Endothelial cell (in vitro differentiated cells): ENCODE measurements around the gene RGN. TPM values are rescaled to one million over a fixed set of nuclear protein-coding genes. Genes with fewer than 3 reads are reported as not detected.
A peak's percentile ranks its signal among the peaks of the same experiment; 100 is the strongest.

ENCODE experiments used
- DNase-seq: peaks from one replicate; pipeline ENCODE4 v3.0.0; 2021; ENCODE audit warnings: low spot score
- H3K27ac Mint-ChIP-seq: one replicate; pipeline ENCODE4 v1.8.0; 2021; ENCODE audit warnings: mixed read lengths, inconsistent platforms; ENCODE audit not compliant: unreplicated experiment
- H3K27me3 Mint-ChIP-seq: one replicate; pipeline ENCODE4 v1.8.0; 2021; ENCODE audit warnings: mild to moderate bottlenecking, moderate library complexity, mixed read lengths, inconsistent platforms; ENCODE audit not compliant: unreplicated experiment
- H3K36me3 Mint-ChIP-seq: one replicate; pipeline ENCODE4 v1.8.0; 2021; ENCODE audit warnings: mild to moderate bottlenecking, low read depth, mixed read lengths, inconsistent platforms; ENCODE audit not compliant: unreplicated experiment
- H3K4me1 Mint-ChIP-seq: one replicate; pipeline ENCODE4 v1.8.0; 2021; ENCODE audit warnings: mild to moderate bottlenecking, mixed read lengths, inconsistent platforms; ENCODE audit not compliant: unreplicated experiment
- H3K4me3 Mint-ChIP-seq: one replicate; pipeline ENCODE4 v1.8.0; 2021; ENCODE audit warnings: mild to moderate bottlenecking, mixed read lengths, inconsistent platforms; ENCODE audit not compliant: unreplicated experiment
- H3K9me3 Mint-ChIP-seq: one replicate; pipeline ENCODE4 v1.8.0; 2021; ENCODE audit warnings: mixed read lengths, inconsistent platforms; ENCODE audit not compliant: unreplicated experiment
- CTCF ChIP-seq: fragments of 200-600 bp; sonication (generic); IDR thresholded peaks from one replicate; pipeline ENCODE4 v1.5.0; 2021; ENCODE audit warnings: antibody characterized with exemption; ENCODE audit not compliant: unreplicated experiment
- total RNA-seq: library from RNA; stranded (reverse); fragmentation: NEBNext Ultra II Directional; extraction: Animal tissue kit (Norgen Biotek cat#: 25700); gene quantifications from one replicate; pipeline ENCODE4 v1.2.1, GENCODE V29; 2021; ENCODE audit not compliant: unreplicated experiment

The RGN gene
- total RNA-seq, 1 donor from 2014 or later = 0.54 TPM

GRCh38 chrX:47080215-47080914 is 2.1 kb downstream of the RGN start:
- H3K4me3 Mint-ChIP-seq = no peak overlapping the region
- TF ChIP-seq CTCF = no peak
- H3K27ac Mint-ChIP-seq = no peak overlapping the region
- no peak for DNase-seq
- H3K36me3 Mint-ChIP-seq = no peaks in the 10 kb centered on the region
- no peaks in the 10 kb centered on the region for H3K9me3 Mint-ChIP-seq
- peaks cover 6% of the 10 kb centered on the region for H3K4me1 Mint-ChIP-seq
- H3K27me3 Mint-ChIP-seq = no peaks in the 10 kb centered on the region

GRCh38 chrX:47080915-47081236 is 2.6 kb downstream of the RGN start:
- no peak for TF ChIP-seq CTCF
- no peaks in the 10 kb centered on the region for H3K27me3 Mint-ChIP-seq
- no peaks in the 10 kb centered on the region for H3K9me3 Mint-ChIP-seq
- H3K27ac Mint-ChIP-seq = no peak overlapping the region
- no peak overlapping the region for H3K4me3 Mint-ChIP-seq
- no peaks in the 10 kb centered on the region for H3K36me3 Mint-ChIP-seq
- DNase-seq = no peak
- peaks cover 6% of the 10 kb centered on the region for H3K4me1 Mint-ChIP-seq

- no peak overlapping the region for H3K27ac Mint-ChIP-seq
- H3K4me1 Mint-ChIP-seq = peaks cover 4% of the 10 kb centered on the region
- no peaks in the 10 kb centered on the region for H3K27me3 Mint-ChIP-seq
- H3K9me3 Mint-ChIP-seq = no peaks in the 10 kb centered on the region
- H3K36me3 Mint-ChIP-seq = no peaks in the 10 kb centered on the region
- DNase-seq = no peak
- TF ChIP-seq CTCF = no peak
- no peak overlapping the region for H3K4me3 Mint-ChIP-seq
Measured at GRCh38 chrX:47091149-47091775, 13.0 kb downstream of the RGN start.

- no peaks in the 10 kb centered on the region for H3K9me3 Mint-ChIP-seq
- no peak overlapping the region for H3K27ac Mint-ChIP-seq
- no peak for DNase-seq
- no peak overlapping the region for H3K4me3 Mint-ChIP-seq
- H3K27me3 Mint-ChIP-seq = no peaks in the 10 kb centered on the region
- no peaks in the 10 kb centered on the region for H3K36me3 Mint-ChIP-seq
- peak; percentile 26 for TF ChIP-seq CTCF
- peaks cover 4% of the 10 kb centered on the region for H3K4me1 Mint-ChIP-seq
Measured at GRCh38 chrX:47093248-47093647, 15.0 kb downstream of the RGN start.

- H3K9me3 Mint-ChIP-seq = no peaks in the 10 kb centered on the region
- TF ChIP-seq CTCF = no peak
- H3K27ac Mint-ChIP-seq = no peak overlapping the region
- peaks cover 4% of the 10 kb centered on the region for H3K4me1 Mint-ChIP-seq
- H3K36me3 Mint-ChIP-seq = no peaks in the 10 kb centered on the region
- no peaks in the 10 kb centered on the region for H3K27me3 Mint-ChIP-seq
- no peak for DNase-seq
- no peak overlapping the region for H3K4me3 Mint-ChIP-seq
Measured at GRCh38 chrX:47093860-47094259, 15.6 kb downstream of the RGN start.
